ENCODE data around the gene INTS11. TPM values are rescaled to one million over a fixed set of nuclear protein-coding genes. Genes with fewer than 3 reads are reported as not detected.

The INTS11 gene
- total RNA-seq, 1 experiment from 2014 or later, result 117 TPM

DNA sequence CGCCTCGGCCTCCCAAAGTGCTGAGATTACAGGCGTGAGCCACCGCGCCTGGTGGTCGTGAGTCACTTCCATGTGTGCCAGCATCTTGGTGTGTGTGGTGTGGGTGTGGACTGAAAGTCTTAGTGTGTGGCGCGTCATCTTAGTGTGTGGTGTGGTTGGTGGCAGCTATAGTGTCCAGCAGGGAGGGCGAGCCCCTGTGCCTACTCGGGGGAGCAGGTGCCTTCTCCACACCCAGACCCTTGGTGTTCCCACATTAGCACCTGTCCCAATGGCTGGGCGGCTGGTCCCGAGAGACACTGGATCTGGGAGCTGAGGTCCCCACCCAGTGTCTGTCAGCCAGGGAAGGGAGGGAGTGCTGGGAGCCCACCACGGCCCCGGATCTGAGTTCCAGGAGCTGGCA lies 41.5 kb downstream of the INTS11 start:
- no TSS peak for BruUV-seq (replicated peaks)
- Mint-ChIP-seq H3K9me3 (ENCODE audit: low read depth, unreplicated experiment) (no peaks in the 10 kb centered on the region), H3K27ac (ENCODE audit: unreplicated experiment) (no peak overlapping the region), H3K4me1 (ENCODE audit: low read depth, unreplicated experiment) (peaks cover 10% of the 10 kb centered on the region), H3K4me3 (ENCODE audit: low read depth, unreplicated experiment) (no peak overlapping the region), H3K27me3 (ENCODE audit: unreplicated experiment) (no peaks in the 10 kb centered on the region), H3K36me3 (ENCODE audit: insufficient read depth, unreplicated experiment) (peaks cover 6% of the 10 kb centered on the region)
- no peak for DNase-seq
- CTCF ChIA-PET, result interaction anchor here (1.1 kb wide), 1 partner anchor 12 kb away, joined by 6 read pairs; no protein-coding TSS in a partner anchor
- intact Hi-C loops (cut with micrococcal nuclease; ENCODE audit: unreplicated experiment), result no loop called here
- no peak for TF ChIP-seq CTCF (IDR thresholded peaks at IDR 0.05; ENCODE audit: unreplicated experiment)

GRCh38 chr1:1281533-1282321 lies 42.7 kb downstream of the INTS11 start:
- Mint-ChIP-seq H3K4me3 (ENCODE audit: low read depth, unreplicated experiment) (peak overlapping the region; percentile 30), H3K4me1 (ENCODE audit: low read depth, unreplicated experiment) (peaks cover 10% of the 10 kb centered on the region), H3K27ac (ENCODE audit: unreplicated experiment) (no peak overlapping the region), H3K27me3 (ENCODE audit: unreplicated experiment) (no peaks in the 10 kb centered on the region), H3K9me3 (ENCODE audit: low read depth, unreplicated experiment) (no peaks in the 10 kb centered on the region), H3K36me3 (ENCODE audit: insufficient read depth, unreplicated experiment) (peaks cover 6% of the 10 kb centered on the region)
- CTCF ChIA-PET, result interaction anchor here (0.6 to 1.2 kb wide), 6 partner anchors 8 to 77 kb away, joined by 3 to 8 read pairs (median 6); partner anchors contain the start of gene UBE2J2
- intact Hi-C loops (cut with micrococcal nuclease; ENCODE audit: unreplicated experiment), result no loop called here
- no peak for TF ChIP-seq CTCF (IDR thresholded peaks at IDR 0.05; ENCODE audit: unreplicated experiment)
- DNase-seq, result peak; percentile 64
- BruUV-seq (replicated peaks), result no TSS peak

DNA sequence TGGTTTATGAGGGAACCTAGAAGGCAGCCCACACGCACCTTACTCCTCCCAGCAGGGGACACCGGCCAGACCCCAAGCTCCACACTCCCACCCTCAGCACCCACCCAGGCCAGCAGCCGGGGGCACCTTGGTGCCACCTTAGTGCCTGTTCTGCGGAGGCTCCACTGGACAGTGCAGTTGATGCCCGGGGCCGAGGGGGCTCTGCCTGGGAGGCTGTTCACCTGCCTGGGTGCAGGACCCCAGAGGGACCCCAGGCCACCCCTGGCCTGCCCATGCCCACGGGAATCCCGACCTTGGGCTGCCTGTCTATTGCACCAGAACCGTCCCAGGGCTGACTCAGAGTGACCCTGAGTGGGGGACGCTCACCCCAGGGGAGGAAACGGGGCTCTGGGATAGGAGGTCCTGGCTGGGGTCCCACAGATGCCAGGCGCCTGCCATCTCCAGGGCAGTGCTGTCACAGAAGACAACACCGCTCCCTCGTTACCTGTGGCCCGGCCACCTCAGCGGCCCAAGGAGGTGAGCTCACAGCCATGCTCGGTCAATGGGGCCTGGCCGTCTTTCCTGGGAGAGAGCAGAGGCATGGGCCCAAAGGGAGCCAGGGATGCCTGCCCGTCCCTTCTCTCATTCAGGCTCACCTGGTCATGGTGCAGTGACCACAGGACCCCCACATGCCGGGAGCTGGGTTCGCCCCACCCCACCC lies 43.5 kb downstream of the INTS11 start:
- no peaks in the 10 kb centered on the region for H3K9me3 Mint-ChIP-seq (ENCODE audit: low read depth, unreplicated experiment)
- no peaks in the 10 kb centered on the region for H3K27me3 Mint-ChIP-seq (ENCODE audit: unreplicated experiment)
- H3K4me1 Mint-ChIP-seq (ENCODE audit: low read depth, unreplicated experiment), result peaks cover 10% of the 10 kb centered on the region
- H3K4me3 Mint-ChIP-seq (ENCODE audit: low read depth, unreplicated experiment), result no peak overlapping the region
- peaks cover 6% of the 10 kb centered on the region for H3K36me3 Mint-ChIP-seq (ENCODE audit: insufficient read depth, unreplicated experiment)
- no peak overlapping the region for H3K27ac Mint-ChIP-seq (ENCODE audit: unreplicated experiment)
- no peak for DNase-seq
- intact Hi-C loops (cut with micrococcal nuclease; ENCODE audit: unreplicated experiment), result no loop called here
- CTCF ChIA-PET, result interaction anchor here (1.0 kb wide), 1 partner anchor 9 kb away, joined by 4 read pairs; no protein-coding TSS in a partner anchor
- no TSS peak for BruUV-seq (replicated peaks)
- TF ChIP-seq CTCF (IDR thresholded peaks at IDR 0.05; ENCODE audit: unreplicated experiment), result no peak

- Mint-ChIP-seq H3K27ac (ENCODE audit: unreplicated experiment) (no peak overlapping the region), H3K4me3 (ENCODE audit: low read depth, unreplicated experiment) (no peak overlapping the region), H3K4me1 (ENCODE audit: low read depth, unreplicated experiment) (peaks cover 10% of the 10 kb centered on the region), H3K36me3 (ENCODE audit: insufficient read depth, unreplicated experiment) (peaks cover 5% of the 10 kb centered on the region), H3K27me3 (ENCODE audit: unreplicated experiment) (no peaks in the 10 kb centered on the region), H3K9me3 (ENCODE audit: low read depth, unreplicated experiment) (no peaks in the 10 kb centered on the region)
- no peak for DNase-seq
- CTCF ChIA-PET, result interaction anchor here (0.7 kb wide), 1 partner anchor 48 kb away, joined by 3 read pairs; no protein-coding TSS in a partner anchor
- no peak for TF ChIP-seq CTCF (IDR thresholded peaks at IDR 0.05; ENCODE audit: unreplicated experiment)
- intact Hi-C loops (cut with micrococcal nuclease; ENCODE audit: unreplicated experiment), result no loop called here
- no TSS peak for BruUV-seq (replicated peaks)
Observed at GRCh38 chr1:1279028-1279427, 45.4 kb downstream of the INTS11 start.
